ENCODE results near the gene GPR183.
A peak's percentile ranks its signal among the peaks of the same experiment; 100 is the strongest.

The GPR183 gene

DNA sequence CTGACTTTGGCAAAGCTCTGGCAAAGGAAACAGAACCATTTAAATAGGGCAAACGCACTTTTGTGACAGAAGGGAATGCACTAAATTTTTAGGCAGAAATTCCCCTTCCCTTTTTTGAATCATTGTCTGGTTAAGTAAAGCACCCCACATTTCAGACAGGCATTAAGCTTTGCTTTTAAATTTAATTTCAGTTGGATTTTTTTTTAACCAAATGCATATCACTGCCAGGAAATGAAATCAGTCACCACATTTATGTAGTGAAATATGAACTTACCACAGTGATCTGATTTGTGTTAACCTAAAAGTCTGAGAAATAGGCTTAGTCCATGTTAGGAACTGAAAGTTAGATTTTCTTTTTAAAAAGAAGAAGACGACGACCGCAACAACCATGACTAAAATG is 10.8 kb downstream of the GPR183 start:
- DNase-seq (ENCODE audit: extremely low read depth in 1 of 2, low read depth in 1 of 2), result no peak

DNA sequence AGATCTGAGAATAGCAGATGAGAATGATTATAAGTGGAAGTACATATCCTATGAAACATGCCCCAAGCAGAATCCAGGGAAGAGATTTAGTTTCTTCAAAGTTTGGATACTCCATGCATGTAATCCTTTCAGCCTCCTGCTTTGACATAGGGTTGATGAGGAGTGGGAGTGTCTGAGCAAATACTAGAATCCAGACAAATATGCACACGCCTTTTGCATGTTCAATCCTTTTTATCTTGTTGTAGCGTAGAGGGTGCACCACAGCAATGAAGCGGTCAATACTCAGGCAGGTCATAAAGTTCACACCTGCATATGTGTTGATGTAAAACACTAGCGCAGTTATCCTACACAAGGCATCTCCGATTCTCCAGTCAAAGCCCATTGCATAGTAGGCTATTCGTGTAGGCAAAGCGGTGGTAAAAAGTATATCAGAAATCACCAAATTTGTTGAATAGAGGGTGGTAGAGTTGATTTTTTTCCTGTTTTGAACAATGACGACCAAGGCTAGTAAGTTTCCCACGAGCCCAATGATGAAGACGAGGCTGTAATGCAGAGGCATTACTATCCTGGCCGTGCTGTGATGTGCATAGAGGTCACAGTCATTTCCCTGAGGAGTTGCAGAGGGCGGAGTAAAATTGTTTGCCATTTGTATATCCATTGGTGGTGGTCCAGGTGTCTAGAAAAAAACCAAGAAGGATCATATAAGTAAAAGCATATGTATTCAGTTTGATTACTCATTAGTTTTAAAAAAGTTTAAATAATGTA is 11.5 kb downstream of the GPR183 start:
- DNase-seq (ENCODE audit: extremely low read depth in 1 of 2, low read depth in 1 of 2), result no peak

DNA sequence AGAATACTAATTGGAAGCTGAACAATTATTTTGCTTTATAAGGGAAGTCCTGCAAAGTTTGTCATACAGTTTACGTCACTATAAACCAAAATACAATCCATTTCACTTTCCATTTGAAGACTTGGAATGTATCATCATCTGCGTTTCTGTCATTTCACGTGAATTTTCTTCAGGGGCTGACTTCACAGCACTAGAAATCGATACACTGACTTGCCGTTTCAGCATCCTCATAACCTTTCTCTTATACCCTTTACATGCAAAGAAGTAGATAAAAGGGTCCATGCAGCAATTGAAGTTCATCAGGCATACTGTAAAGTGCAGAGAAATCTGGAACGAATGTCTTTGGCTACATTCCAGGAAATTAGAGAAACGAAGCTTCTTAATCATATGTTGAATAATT is 12.2 kb downstream of the GPR183 start:
- DNase-seq (ENCODE audit: extremely low read depth in 1 of 2, low read depth in 1 of 2), result no peak

DNA sequence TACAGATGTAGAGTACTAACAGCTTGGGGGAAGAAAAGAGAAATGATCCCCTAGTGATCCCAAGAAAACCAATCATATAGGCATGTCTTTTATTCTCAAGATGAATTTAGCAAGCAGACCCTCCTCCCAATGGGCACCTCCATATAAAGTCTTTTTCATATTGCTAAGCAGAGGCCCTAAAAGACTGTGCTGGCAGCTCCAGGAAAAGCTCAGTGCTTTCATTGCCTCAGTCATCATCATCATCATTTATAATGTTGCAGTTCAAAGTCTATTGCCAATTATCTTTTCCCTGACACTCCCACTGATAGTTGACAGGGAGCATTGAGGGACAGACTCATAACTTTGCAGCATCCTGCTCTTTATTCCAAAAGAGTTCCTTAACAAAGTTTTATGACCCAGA is 13.0 kb downstream of the GPR183 start:
- DNase-seq (ENCODE audit: extremely low read depth in 1 of 2, low read depth in 1 of 2), result no peak

DNA sequence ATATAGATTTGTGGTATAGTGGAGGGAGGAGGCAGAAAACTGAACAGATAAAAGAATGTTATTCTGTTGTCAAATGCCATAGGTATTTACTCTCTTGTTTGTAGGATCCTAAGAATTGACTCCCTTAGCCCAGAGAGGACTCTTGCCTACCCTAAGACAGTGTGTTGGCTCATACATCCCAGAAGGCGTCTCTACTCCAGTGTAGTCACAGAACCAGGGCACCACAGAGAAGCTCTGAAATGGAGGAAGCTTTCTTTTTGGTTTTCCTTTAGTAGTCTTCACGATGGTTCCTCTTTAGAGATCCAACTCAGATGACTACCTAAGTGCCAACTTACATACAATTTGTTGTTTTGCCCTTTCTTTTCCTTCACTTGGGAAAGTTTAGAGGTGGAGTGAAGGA is 14.0 kb downstream of the GPR183 start:
- DNase-seq (ENCODE audit: extremely low read depth in 1 of 2, low read depth in 1 of 2), result no peak

DNA sequence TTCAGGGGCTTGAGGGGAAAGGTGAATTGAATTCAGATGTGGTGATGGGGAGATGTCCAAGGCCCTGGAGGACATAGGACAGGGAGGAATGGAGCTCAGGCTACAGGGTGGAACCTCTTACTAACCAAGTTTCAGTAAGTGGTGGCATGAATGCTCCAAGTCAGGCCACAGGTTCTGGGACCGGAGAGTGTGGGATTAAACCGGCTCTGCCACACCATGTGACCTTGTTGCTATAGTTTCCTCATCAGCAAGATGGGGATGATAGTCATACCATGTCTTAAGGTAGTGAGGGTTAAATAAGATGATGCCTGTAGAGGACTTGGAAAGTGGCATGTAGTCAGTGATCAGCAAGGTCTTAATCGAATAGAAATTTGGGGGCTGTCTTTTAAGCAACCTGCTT is 16.3 kb downstream of the GPR183 start:
- DNase-seq (ENCODE audit: extremely low read depth in 1 of 2, low read depth in 1 of 2), result no peak

DNA sequence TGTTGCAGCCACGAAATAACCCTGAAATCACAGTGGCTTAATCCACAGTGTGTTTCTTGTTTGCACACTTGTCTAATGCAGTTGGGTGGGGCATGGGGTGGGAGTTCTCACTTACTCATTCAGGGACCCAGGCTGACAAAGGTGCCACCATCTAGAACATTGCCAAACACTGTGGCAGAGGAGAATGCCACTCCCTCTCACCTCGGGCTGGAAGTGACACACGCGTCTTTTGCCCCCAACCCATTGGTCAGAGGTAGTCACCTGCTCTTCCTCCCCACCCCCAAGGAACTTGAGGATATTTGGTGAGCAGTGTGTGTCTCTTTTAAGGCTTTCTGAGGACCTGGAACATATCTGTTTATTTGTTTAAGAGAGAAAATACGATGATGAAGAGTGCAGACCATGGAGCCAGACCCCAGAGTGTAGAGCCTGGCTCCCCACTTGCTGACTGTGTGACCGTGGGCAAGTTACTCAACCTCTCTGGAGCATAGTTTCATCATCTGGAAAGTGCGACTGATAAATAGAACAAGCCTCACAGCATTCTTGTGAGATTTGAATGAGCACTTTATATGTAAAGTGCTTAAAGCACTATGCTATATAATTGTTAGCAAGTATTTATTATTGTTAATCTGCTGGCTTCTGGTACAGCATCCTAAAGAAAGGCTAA is 17.4 kb downstream of the GPR183 start:
- DNase-seq (ENCODE audit: extremely low read depth in 1 of 2, low read depth in 1 of 2), result peak in 1 of 2 donors; percentile 80

DNA sequence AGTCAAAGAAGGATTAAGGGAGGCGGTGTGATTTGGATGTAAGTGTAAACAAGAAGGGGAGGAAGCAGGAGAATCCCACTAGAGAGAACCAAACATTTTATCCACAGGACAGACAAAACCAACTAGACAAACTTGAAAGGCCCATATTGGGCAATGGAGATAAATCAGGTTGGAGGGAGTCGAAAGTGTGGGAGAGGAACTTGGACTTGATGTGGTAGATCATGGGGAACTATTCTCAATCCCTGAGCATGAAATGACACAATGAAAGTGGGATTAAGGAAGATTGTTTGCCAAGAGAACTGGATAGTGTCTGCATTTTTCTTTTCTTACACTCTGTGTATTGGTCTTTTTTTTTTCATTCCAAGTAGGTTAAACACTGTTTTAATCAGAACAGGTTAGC is 17.9 kb downstream of the GPR183 start:
- DNase-seq (ENCODE audit: extremely low read depth in 1 of 2, low read depth in 1 of 2), result no peak

DNA sequence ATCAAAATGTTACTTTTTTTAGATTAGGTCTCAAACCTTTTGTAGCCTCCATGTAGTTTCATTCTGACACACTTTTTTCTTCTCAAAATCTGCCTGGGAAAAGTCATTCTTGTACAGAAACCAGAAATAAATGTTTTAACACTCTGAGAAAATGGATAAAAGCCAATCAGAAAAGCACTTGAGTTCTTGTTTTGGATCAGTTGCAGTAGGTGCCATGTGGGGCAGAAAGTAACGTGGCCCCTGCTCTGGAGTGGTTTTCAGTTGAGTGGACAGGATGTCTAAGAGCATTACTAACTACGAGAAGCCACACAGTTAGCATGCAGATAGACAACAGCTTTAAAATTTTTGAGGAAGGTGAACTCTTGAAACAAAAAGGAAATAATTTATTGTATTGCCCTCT is 19.1 kb downstream of the GPR183 start:
- peak in 1 of 2 donors; percentile 53 for DNase-seq (ENCODE audit: extremely low read depth in 1 of 2, low read depth in 1 of 2)

DNA sequence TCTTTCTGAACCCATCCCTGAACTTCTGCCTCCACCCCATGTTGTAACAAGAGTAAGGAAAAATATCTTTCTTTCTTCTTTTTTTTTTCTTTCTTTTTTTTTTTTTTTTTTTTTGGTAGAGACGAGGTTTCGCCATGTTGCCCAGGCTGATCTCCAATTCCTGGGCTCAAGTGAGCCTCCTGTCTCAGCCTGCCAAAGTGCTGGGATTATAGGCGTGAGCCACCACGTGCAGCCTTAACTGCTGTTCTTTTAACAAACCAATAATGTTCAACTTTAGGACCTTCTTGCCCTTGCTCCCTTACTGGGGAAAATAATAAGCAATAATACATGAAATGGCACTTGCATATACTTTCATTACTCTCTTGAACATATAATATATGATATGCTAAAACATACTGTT is 19.6 kb downstream of the GPR183 start:
- no peak for DNase-seq (ENCODE audit: extremely low read depth in 1 of 2, low read depth in 1 of 2)

DNA sequence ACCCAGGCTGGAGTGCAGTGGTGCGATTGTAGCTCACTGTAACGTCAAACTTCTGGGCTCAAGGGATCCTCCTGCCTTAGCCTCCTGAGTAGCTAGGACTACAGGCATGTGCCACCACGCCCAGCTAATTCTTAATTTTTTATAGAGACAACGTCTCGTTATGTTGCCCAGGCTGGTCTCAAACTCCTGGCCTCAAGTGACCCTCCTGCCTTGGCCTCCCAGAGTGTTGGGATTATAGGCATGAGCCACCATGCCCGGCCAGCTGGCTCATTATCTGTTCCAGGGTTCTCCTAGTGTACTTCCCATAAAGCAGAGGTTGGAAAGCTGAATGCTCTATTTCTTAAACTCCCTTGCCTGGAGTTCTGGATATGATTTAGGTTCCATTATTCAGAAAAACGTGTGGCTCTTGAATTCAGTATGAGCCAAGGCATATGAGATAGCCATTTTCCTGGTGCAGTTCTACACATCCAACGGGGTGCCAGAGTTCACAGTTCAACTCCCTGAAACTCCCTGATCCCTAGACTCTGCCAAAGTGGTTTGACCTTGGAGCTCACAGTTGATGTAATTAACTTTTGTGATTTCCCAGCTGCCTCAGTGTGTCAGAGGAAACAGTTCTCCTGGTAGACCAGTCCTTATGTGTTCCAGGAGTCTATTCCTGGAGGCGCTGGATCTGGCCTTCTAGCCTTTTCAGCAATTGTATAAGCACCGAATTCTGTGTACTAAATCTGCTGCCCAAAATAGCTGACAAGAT is 21.6 kb downstream of the GPR183 start:
- DNase-seq (ENCODE audit: extremely low read depth in 1 of 2, low read depth in 1 of 2), result no peak

DNA sequence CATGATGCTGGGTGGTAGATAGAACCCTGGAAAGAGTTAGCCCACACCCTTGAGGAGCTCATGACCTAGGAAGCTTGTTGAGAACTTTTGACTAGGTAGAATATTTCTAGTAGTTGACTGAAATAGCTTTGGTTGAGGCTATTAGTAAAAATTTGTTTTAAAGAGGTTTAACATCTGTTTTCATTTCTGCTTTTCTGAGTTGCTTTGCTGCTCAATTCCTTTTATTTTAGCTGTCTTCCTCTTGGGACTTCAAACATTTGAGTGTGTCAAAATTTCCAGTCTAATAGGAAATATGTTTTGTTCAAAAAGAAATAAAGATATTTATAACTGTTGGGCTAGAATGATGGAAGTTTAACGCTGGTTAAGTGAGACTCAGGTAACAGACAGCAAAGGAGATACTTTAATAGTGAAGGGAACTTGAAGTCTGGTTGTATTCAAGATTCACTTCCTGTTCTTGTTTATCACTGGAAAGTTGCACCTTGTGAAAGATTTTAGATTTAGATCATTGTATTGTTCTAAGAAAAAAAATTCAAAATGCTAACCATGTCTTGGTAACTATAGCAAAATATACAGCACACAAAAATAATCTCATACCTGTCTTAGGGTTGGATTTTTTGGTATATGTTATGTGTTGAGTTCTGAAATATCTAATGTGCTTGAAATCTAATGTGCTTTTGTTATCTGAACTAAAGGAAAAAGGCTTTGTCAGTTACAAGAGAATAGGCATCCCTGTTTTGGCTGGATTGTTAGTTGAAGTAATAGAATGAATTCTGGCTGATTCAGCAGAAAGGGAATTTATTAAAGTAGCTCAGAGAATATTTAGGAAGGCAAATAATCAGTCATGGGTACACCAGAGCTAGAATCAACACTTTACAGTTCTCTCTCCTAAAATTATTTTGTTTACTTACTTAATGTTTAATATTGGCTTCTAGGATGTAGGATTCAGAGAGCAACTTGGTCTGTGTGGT is 24.7 kb downstream of the GPR183 start:
- no peak for DNase-seq (ENCODE audit: extremely low read depth in 1 of 2, low read depth in 1 of 2)

DNA sequence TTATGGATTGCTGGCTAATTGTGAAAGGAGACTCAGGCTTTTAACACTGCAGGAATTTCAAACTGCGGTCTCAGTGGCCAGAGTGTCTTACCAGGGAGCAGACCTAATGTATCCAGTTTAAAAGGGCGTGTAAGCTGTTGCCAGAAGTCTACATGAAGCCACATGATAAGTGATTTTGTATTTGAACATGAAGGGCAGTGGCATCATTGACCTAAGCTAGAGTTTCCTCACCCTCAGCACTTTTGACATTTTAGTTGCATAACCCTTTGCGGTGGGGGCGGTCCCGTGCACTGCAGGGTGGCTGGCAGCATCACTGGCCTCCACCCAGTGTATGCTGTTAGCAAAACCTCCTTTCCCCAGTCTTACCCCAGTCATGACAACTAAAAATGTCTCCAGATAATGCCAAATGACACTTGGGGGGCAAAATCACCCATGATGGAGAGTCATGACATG is 25.4 kb downstream of the GPR183 start:
- no peak for DNase-seq (ENCODE audit: extremely low read depth in 1 of 2, low read depth in 1 of 2)

DNA sequence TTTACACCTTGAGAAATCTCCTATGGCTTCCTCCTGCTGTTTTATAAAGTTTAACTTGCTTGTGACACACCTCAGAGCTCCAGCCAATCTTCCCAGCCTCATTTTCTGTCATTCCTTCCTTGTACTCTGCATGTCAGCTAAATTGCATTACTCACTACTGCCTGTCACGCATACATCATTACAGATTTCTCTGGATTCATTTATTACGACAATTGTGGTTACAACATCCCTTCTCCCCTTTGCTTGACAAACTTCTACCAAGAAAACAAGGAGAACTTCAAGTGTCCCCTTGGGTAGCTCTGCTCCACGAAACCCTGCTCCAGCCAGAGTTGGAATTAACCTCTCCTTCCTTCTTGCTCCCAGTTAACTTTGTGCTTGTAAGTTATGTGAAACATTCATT is 27.0 kb downstream of the GPR183 start:
- no peak for DNase-seq (ENCODE audit: extremely low read depth in 1 of 2, low read depth in 1 of 2)

DNA sequence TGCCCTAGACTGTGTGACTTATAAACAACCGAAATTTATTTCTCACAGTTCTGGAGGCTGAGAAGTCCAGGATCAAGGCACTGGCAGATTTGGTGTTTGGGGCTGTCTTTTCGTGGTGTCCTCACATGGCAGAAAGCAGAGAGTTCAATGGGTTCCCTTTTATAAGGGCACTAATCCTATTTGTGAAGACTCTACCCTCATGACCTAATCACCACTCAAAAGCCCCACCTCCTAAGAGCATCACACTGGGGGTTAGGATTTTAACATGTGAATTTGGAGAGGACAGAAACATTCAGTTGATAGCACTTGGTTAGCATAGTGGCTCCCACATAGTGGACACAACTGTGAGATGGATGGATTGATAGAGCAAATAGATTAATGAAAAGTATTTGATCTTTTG is 27.6 kb downstream of the GPR183 start:
- no peak for DNase-seq (ENCODE audit: extremely low read depth in 1 of 2, low read depth in 1 of 2)

DNA sequence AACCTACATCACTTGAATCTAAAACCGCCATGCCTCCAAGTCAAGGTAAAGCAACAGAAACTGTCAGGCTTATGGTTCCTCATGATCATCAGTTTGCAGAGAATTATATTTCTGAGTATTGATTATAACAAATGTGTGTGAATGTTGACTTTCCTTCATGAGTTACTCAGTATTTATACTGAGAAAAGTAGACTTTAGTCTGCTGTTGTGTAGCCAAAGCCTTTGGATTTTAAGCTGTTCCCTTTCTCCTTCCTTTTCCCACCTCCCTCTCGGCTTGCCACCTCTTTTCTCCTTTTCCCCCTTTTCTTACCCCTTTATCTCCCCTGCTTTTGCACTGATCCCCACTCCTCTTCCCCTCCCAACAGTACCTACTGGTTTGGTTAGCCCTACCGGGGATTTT is 28.4 kb downstream of the GPR183 start:
- no peak for DNase-seq (ENCODE audit: extremely low read depth in 1 of 2, low read depth in 1 of 2)

DNA sequence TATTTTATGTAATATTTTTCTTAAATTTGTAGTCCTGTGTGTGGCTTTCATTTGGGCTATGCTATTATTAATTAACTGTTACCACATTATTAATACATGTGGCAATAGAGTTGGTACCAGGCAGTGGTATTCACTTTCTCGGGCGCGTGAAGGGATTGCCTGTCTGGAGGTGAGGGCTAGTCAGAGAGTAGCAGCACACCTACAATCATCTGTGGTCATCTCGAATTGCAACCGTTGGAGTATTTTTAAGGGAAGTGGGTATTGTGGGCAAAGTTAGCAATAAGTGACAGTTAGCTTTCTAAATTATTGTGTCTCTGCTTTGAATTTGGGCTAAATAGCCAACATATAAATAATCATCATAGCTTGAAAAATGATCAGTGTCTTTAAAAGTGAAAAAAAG is 29.0 kb downstream of the GPR183 start:
- no peak for DNase-seq (ENCODE audit: extremely low read depth in 1 of 2, low read depth in 1 of 2)

DNA sequence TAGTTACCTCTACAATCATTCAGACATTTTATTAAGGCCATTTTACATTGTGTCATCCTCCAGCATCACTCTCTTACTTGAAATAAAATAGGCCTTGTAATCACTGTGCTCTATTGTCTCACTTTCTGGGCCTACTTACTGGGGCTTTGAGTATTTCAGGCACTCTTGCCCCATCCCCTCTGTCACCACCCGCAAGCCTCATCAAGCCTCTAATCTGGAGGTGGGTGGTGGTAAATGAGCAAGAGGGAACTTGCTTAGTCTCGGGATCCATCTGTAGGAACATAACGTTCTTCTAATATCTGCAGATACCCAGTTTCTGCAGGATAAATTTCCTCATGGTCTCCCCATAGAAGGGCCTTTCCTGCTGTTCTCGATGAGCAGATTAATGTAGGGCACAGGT is 29.6 kb downstream of the GPR183 start:
- no peak for DNase-seq (ENCODE audit: extremely low read depth in 1 of 2, low read depth in 1 of 2)

DNA sequence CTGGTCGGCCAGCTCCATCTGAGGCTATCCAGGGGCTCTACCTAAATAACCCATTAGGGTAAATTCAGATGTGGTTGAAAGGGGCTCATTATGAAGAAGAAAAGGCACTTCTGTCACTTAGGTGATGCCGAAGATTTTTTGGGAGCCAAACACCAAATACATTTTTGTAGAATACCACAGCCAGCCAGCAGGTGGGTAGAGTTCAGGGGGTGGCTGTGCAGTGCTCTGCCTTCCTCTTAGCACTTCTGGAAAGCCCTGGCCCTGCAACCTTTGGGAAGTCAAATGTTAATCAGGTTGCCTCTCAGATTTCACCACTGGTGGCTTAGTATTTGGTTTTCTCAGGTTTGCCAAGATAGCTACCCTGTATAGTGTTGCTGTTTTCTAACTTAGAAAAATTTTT is 30.5 kb downstream of the GPR183 start:
- DNase-seq (ENCODE audit: extremely low read depth in 1 of 2, low read depth in 1 of 2), result no peak

DNA sequence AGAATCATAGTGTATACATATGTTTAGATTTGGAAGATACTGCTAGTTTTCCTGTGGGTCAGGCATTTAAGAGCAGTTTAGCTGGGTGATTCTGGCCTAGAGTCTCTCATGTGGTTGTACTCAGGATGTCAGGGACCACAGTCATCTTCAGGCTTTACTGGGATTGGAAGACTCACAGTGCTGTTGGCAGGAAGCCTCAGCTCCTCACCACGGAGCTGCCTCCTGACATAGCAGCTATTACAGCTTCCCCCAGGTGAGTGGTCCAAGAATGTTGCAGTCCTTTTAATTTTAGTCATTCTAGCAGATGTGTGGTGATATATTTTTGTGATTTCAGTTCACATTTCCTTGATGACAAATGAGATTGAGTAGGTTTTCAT is 32.1 kb downstream of the GPR183 start:
- DNase-seq (ENCODE audit: extremely low read depth in 1 of 2, low read depth in 1 of 2), result peak in 1 of 2 donors; percentile 49

DNA sequence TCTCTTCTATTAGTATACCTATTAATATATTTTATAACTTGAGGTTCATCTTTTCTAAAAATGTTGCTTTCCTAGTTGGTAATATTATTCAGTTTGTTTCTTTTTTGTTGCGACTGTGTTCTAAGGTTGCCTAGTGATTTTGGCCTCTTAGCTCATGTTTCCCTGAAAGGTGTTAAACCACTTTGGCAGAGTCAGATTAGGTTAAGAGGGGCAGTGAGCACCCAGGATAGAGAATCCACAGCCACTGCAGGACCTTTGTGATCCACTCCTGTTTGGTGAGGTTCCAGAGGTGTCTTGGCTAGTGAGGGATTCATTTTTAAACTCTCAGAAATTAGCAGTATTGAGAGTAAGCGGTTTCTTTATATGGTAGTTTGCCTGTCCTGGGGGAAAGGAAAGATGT is 34.1 kb downstream of the GPR183 start:
- DNase-seq (ENCODE audit: extremely low read depth in 1 of 2, low read depth in 1 of 2), result no peak

Data from stimulated activated CD8-positive, alpha-beta memory T cell treated with anti-CD3 and anti-CD28 coated beads, Interleukin-7, amount 100 ng/mL, for 48 hours (primary cell).